Heart left ventricle (tissue), 16 donors: ENCODE data around the gene CHST1. TPM values are rescaled to one million over a fixed set of nuclear protein-coding genes. Genes with fewer than 3 reads are reported as not detected.
A peak's percentile ranks its signal among the peaks of the same experiment; 100 is the strongest.

ENCODE experiments used
- ATAC-seq, 4 donors: fragments of 200-7000 bp; cut with Tn5 transposase; one replicate each; pipeline ENCODE4 v1.9.1; 2020 to 2022; ENCODE audit warnings: moderate library complexity in 4 of 4, mild to moderate bottlenecking in 3 of 4, moderate number of reproducible peaks in 1 of 4
- DNase-seq, 5 donors: peaks; one replicate each; pipeline ENCODE4 v3.0.0-alpha.2; 2020
- H3K27ac ChIP-seq, 12 donors: fragments of 200-600 bp; sonication (generic) in 4 of 12; one replicate each; pipeline versions ENCODE4 v1.5.0 to v1.8.0; 2016 to 2022; ENCODE audit warnings: mild to moderate bottlenecking in 2 of 12
- H3K27me3 ChIP-seq, 9 donors: fragments of 200-600 bp; sonication (generic) in 2 of 9; one replicate each; pipeline versions ENCODE4 v1.5.1 to v1.8.0; 2016 to 2022; ENCODE audit warnings: mild to moderate bottlenecking in 3 of 9
- H3K36me3 ChIP-seq, 9 donors: fragments of 200-600 bp; sonication (generic) in 2 of 9; one replicate each; pipeline versions ENCODE4 v1.5.0 to v1.8.0; 2018 to 2022; ENCODE audit warnings: mild to moderate bottlenecking in 2 of 9
- H3K4me1 ChIP-seq, 12 donors: fragments of 200-600 bp; sonication (generic) in 4 of 12; one replicate each; pipeline versions ENCODE4 v1.5.0 to v1.8.0; 2016 to 2022; ENCODE audit warnings: mild to moderate bottlenecking in 3 of 12
- H3K4me3 ChIP-seq, 12 donors: fragments of 200-600 bp; sonication (generic) in 4 of 12; one replicate each; pipeline versions ENCODE4 v1.5.0 to v1.8.0; 2017 to 2022; ENCODE audit warnings: mild to moderate bottlenecking in 9 of 12, moderate library complexity in 4 of 12
- H3K9me3 ChIP-seq, 12 donors: fragments of 200-600 bp; sonication (generic) in 4 of 12; one replicate each; pipeline versions ENCODE4 v1.5.0 to v1.8.0; 2016 to 2022; ENCODE audit warnings: mild to moderate bottlenecking in 1 of 12
- CTCF ChIP-seq, 12 donors: fragments of 200-600 bp; sonication (generic) in 4 of 12; IDR thresholded peaks; one replicate each; pipeline versions ENCODE4 v1.5.0 to v1.8.0; 2018 to 2022; ENCODE audit warnings: antibody characterized with exemption in 12 of 12, mild to moderate bottlenecking in 5 of 12
- POLR2A ChIP-seq, 2 donors: fragments of 450-650 bp; IDR thresholded peaks; one replicate each; pipeline ENCODE4 v1.6.1; 2017; ENCODE audit warnings: antibody characterized with exemption in 2 of 2, mild to moderate bottlenecking in 2 of 2, moderate library complexity in 2 of 2
- WGBS, 4 donors: extraction: QIAGEN DNeasy Blood & Tissue Kit in 2 of 4; methylation state at CpG; one replicate each; pipeline versions ENCODE4 v1.1.5 to v1.1.7; 2013 to 2018; 5-methylcytosine and 5-hydroxymethylcytosine counted together
- intact Hi-C, 10 donors: fragments of 100-400 bp; cut with DNase I; formaldehyde crosslinking; loops; one replicate each; pipeline versions ENCODE4 v1.11.1 to v1.14.2; 2022
- polyA plus RNA-seq, 2 donors: library from polyadenylated mRNA; stranded (reverse); fragments of 200-250 nt; gene quantifications; one replicate each; pipeline ENCODE4 v1.2.3, GENCODE V29; 2013
- total RNA-seq, 9 donors: library from RNA; depleted of rRNA in 2 of 9; stranded (reverse); fragments of >200 nt in 2 of 9; fragmentation: NEBNext Ultra II Directional in 3 of 9; extraction: Animal tissue kit (Norgen Biotek cat#: 25700) in 3 of 9; gene quantifications; one replicate each; pipeline versions ENCODE4 v1.1.0 to v1.2.4, GENCODE V29; 2016 to 2023
- donor health status: ischemic (EF 13 %, LVEDD 7.1; RV severe dilation, severe dysfunction).
- donor health status: healthy with polysubstance abuse.
- donor health status: DM: no; HTN: yes; CAD: no.
- donor health status: DM: no; HTN: no; CAD: no.
- donor health status: ischemic (EF 25% LVEDD 6.9; RV normal size, moderate dysfunction).
- donor health status: ischemic (EF 25% LVEDD 5.7; RV mildly dilated, moderate dysfunction).
- donor health status: healthy.
- donor health status: DM: yes; HTN: yes; CAD: no.
- donor health status: ischemic (EF 35%, LVEDD 5.7; RV mildly dilated, moderate dysfunction).
- donor health status: nonischemic (EF 11% LVEDD 7.7; RV severe dilation, severe dysfunction).
- donor health status: DM: yes; HTN: yes; CAD: no.
- donor health status: PGD.
- donor health status: ischemic (EF 29% LVEDD 5.4; RV normal size, mild dysfunction).
- donor health status: nonischemic (EF 23%, LVEDD 6.1; RV moderate dilation, normal function).

Gene CHST1
- total and polyA plus RNA-seq, 11 donors, result 0.59 to 6.5 (median 1.8) TPM

- peaks cover 0 to 10% (median 0%) of the 10 kb centered on the region in 12 donors for H3K4me1 ChIP-seq
- H3K4me3 ChIP-seq, result no peak overlapping the region
- WGBS, 4 donors, result 13 to 20% (median 17%) methylated on average over 1 of the region's 1 CpG
- H3K27ac ChIP-seq, result no peak overlapping the region
- H3K9me3 ChIP-seq, result no peaks in the 10 kb centered on the region
- H3K27me3 ChIP-seq, result peaks cover 0 to 12% (median 0%) of the 10 kb centered on the region in 9 donors
- peaks cover 0 to 10% (median 0%) of the 10 kb centered on the region in 9 donors for H3K36me3 ChIP-seq
- DNase-seq, result no peak
- intact Hi-C loops, result loop anchor here in 1 of 10 donors (5.0 kb wide), 1 partner anchor 45 kb away; no protein-coding TSS in a partner anchor
- ATAC-seq, result peak in 1 of 4 donors; percentile 79
- no peak for TF ChIP-seq POLR2A (IDR thresholded peaks at IDR 0.05)
- no peak for TF ChIP-seq CTCF (IDR thresholded peaks at IDR 0.05)
Measured at GRCh38 chr11:45647786-45648185, 17.6 kb downstream of the CHST1 start.

GRCh38 chr11:45647329-45647728 lies 18.1 kb downstream of the CHST1 start:
- intact Hi-C loops, result loop anchor here in 1 of 10 donors (5.0 kb wide), 1 partner anchor 45 kb away; no protein-coding TSS in a partner anchor
- no peak overlapping the region for H3K4me3 ChIP-seq
- H3K36me3 ChIP-seq, result peaks cover 0 to 10% (median 0%) of the 10 kb centered on the region in 9 donors
- TF ChIP-seq CTCF (IDR thresholded peaks at IDR 0.05), result no peak
- TF ChIP-seq POLR2A (IDR thresholded peaks at IDR 0.05), result no peak
- 80 to 84% (median 80%) methylated on average over 3 of the region's 3 CpGs for WGBS, 4 donors
- no peaks in the 10 kb centered on the region for H3K9me3 ChIP-seq
- H3K27ac ChIP-seq, result no peak overlapping the region
- DNase-seq (no peak), ATAC-seq (no peak)
- H3K27me3 ChIP-seq, result peaks cover 0 to 12% (median 0%) of the 10 kb centered on the region in 9 donors
- H3K4me1 ChIP-seq, result peaks cover 0 to 10% (median 0%) of the 10 kb centered on the region in 12 donors

GRCh38 chr11:45646275-45646927 lies 19.0 kb downstream of the CHST1 start:
- Histone ChIP-seq H3K27me3 (peaks cover 0 to 12% (median 0%) of the 10 kb centered on the region in 9 donors), H3K9me3 (no peaks in the 10 kb centered on the region), H3K4me1 (peaks cover 0 to 10% (median 0%) of the 10 kb centered on the region in 12 donors), H3K4me3 (no peak overlapping the region), H3K36me3 (peaks cover 0 to 10% (median 0%) of the 10 kb centered on the region in 9 donors), H3K27ac (no peak overlapping the region)
- WGBS, 4 donors, result 96 to 100% (median 99%) methylated on average over 1 of the region's 1 CpG
- TF ChIP-seq CTCF (IDR thresholded peaks at IDR 0.05) (no peak), POLR2A (IDR thresholded peaks at IDR 0.05) (no peak)
- peak in 2 of 4 donors; percentile 56 to 65 for ATAC-seq
- intact Hi-C loops, result loop anchor here in 1 of 10 donors (5.0 kb wide), 1 partner anchor 44 kb away; no protein-coding TSS in a partner anchor
- DNase-seq, result no peak
